Measurements from ENCODE around the gene INS.
A peak's percentile ranks its signal among the peaks of the same experiment; 100 is the strongest.

INS gene

GRCh38 chr11:2143799-2144543 lies 17.0 kb downstream of the INS start:
- no peak for DNase-seq

- no peak for DNase-seq
Measured at GRCh38 chr11:2143477-2143798, 17.6 kb downstream of the INS start.

- peak; percentile 6 to 15 for DNase-seq
Measured at GRCh38 chr11:2142762-2143202, 18.2 kb downstream of the INS start.

GRCh38 chr11:2142300-2142759 lies 18.7 kb downstream of the INS start:
- DNase-seq = peak; percentile 3 to 11

- no peak for DNase-seq
Measured at GRCh38 chr11:2140411-2141400, 20.3 kb downstream of the INS start.

GRCh38 chr11:2139621-2140337 lies 21.2 kb downstream of the INS start:
- no peak for DNase-seq

- no peak for DNase-seq
Measured at GRCh38 chr11:2139123-2139521, 21.9 kb downstream of the INS start, which contains the start of gene IGF2. Gene IGF2 (minus strand): TSS chr11:2139389. CDS start chr11:2135523, 3,866 bp downstream.

GRCh38 chr11:2138431-2139122 lies 22.4 kb downstream of the INS start:
- no peak for DNase-seq

- DNase-seq = no peak
Measured at GRCh38 chr11:2138068-2138430, 23.0 kb downstream of the INS start.

GRCh38 chr11:2137202-2138067 lies 23.6 kb downstream of the INS start:
- peak in 1 of 2 donors; percentile 2 for DNase-seq

GRCh38 chr11:2136952-2137201 lies 24.1 kb downstream of the INS start:
- DNase-seq = no peak

- DNase-seq = no peak
Measured at GRCh38 chr11:2136209-2136951, 24.6 kb downstream of the INS start.

- no peak for DNase-seq
Measured at GRCh38 chr11:2135648-2136201, 25.3 kb downstream of the INS start.

GRCh38 chr11:2135018-2135569 lies 25.9 kb downstream of the INS start:
- no peak for DNase-seq

- no peak for DNase-seq
Measured at GRCh38 chr11:2134022-2135010, 26.7 kb downstream of the INS start.

- DNase-seq = no peak
Measured at GRCh38 chr11:2133241-2134021, 27.6 kb downstream of the INS start.

GRCh38 chr11:2132874-2133240 lies 28.2 kb downstream of the INS start:
- no peak for DNase-seq

- no peak for DNase-seq
Measured at GRCh38 chr11:2132246-2132645, 28.8 kb downstream of the INS start.

Data from inflammatory macrophage (primary cell).